ENCODE data around the gene WEE1. TPM values are rescaled to one million over a fixed set of nuclear protein-coding genes. Genes with fewer than 3 reads are reported as not detected.

Gene WEE1
- total RNA-seq, 2 experiments from 2014 or later: 45.2 to 49.2 TPM

DNA sequence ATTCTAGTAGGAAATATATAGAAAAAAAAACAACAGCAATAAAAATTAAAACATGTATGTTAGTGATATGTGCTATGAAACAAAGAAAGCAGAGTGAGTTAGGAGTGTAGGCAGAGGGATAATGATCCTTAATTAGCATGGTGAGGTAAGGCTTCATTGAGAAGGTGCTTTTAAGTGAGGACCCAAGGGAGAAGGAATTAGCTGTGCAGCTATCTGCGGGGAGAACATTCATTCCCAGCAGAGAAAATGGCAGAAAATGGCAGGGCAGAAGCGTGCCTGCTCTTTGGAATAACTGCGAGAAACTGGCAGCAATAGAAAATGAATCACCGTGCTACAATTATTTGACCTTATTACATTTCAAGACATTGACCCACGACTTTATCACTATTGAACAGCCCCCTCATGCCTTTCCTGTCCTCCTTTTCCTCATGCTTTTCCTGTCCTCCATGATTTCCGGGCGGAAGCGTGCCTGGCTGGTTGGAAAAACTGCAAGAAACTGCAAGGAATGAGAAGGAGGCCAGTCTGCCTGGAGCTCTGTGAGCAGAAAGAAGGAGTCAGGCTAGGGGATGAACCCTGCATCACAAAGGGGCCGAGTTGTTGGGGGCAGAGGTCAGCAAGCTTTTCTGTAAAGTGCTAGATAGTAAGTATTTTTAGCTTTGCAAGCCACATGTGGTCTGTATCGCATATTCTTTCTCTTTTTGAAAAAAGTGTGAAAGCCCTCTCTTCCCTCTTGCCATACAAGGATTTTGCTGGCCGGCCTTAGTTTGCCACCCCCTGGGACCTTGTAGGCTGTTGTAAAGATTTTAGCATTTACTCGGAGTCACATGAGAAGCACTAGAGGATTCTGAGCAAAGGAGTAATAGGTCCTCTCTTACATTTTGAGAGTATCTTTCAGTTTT lies 53.3 kb downstream of the WEE1 start:
- H3K36me3 Mint-ChIP-seq (ENCODE audit: low read depth): no peaks in the 10 kb centered on the region
- DNase-seq (no peak), ATAC-seq (no peak)
- no peaks in the 10 kb centered on the region for H3K27me3 Mint-ChIP-seq
- TF ChIP-seq, protein P1, sequence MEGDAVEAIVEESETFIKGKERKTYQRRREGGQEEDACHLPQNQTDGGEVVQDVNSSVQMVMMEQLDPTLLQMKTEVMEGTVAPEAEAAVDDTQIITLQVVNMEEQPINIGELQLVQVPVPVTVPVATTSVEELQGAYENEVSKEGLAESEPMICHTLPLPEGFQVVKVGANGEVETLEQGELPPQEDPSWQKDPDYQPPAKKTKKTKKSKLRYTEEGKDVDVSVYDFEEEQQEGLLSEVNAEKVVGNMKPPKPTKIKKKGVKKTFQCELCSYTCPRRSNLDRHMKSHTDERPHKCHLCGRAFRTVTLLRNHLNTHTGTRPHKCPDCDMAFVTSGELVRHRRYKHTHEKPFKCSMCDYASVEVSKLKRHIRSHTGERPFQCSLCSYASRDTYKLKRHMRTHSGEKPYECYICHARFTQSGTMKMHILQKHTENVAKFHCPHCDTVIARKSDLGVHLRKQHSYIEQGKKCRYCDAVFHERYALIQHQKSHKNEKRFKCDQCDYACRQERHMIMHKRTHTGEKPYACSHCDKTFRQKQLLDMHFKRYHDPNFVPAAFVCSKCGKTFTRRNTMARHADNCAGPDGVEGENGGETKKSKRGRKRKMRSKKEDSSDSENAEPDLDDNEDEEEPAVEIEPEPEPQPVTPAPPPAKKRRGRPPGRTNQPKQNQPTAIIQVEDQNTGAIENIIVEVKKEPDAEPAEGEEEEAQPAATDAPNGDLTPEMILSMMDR (IDR thresholded peaks at IDR 0.05): no peak
- H3K27ac Mint-ChIP-seq: no peak overlapping the region
- H3K4me3 Mint-ChIP-seq: no peak overlapping the region
- H3K9me3 Mint-ChIP-seq: no peaks in the 10 kb centered on the region
- ChIA-PET CTCF (no interaction called here), POLR2A (no interaction called here)
- H3K4me1 Mint-ChIP-seq (ENCODE audit: low read depth): no peaks in the 10 kb centered on the region
- intact Hi-C loops (cut with micrococcal nuclease): no loop called here

DNA sequence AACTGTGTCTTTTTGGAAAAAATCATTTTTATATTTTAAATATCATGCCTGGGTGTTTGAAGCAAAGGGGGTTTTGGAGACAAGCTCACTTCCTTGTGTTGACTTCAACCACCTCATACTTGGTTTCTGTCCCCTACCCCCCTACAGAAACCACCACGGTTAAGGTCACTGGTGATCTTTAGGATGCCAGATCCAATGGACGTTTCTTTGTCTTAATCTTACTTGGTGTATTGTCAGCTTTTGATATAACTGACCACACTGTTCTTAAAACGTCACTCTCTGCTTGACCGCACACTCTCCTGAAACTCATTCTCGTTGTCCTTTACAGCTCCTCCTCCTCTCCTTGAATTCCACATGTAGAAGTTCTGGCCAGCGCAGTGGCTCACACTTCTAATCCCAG lies 55.6 kb downstream of the WEE1 start:
- no peak overlapping the region for H3K4me3 Mint-ChIP-seq

DNA sequence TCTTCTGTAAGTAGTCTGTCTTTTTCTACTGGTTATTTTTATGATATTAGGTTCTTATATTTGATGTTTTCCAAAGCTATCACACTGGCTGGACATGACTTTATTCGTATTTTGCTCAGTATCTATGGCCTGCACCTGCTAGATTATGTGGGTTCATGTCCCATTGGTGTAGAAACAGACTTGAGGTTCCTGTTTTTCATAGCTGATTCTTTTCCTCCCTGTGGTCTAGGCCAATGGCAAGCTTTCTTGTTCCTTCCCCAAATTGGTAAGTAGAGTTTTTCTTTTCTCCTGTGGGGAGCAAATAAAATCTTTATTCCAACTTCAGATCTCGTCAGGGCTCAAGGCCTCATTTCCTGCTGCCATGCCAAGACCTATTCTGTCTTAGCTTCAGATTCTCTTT lies 60.2 kb downstream of the WEE1 start:
- Mint-ChIP-seq H3K4me1 (ENCODE audit: low read depth) (no peaks in the 10 kb centered on the region), H3K27ac (no peak overlapping the region), H3K27me3 (no peaks in the 10 kb centered on the region), H3K36me3 (ENCODE audit: low read depth) (no peaks in the 10 kb centered on the region), H3K4me3 (no peak overlapping the region), H3K9me3 (peaks cover 10% of the 10 kb centered on the region)
- ATAC-seq (no peak), DNase-seq (no peak)
- ChIA-PET POLR2A (interaction anchor here (0.6 kb wide), 1 partner anchor 294 kb away, joined by 4 read pairs; no protein-coding TSS in a partner anchor), CTCF (no interaction called here)
- intact Hi-C loops (cut with micrococcal nuclease): no loop called here
- TF ChIP-seq, protein P1 (IDR thresholded peaks at IDR 0.05): no peak

More for the DNA sequence above, 55.6 kb downstream of the WEE1 start:
- intact Hi-C loops (cut with micrococcal nuclease): no loop called here
- no peak for DNase-seq
- ChIA-PET CTCF (interaction anchor here (0.8 to 1.3 kb wide), 2 partner anchors 9 to 22 kb away, joined by 3 read pairs; no protein-coding TSS in a partner anchor), POLR2A (interaction anchor here (0.6 to 1.4 kb wide), 3 partner anchors 9 to 62 kb away, joined by 3 to 5 read pairs (median 3); no protein-coding TSS in a partner anchor)
- ATAC-seq: no peak
- TF ChIP-seq, protein P1 (IDR thresholded peaks at IDR 0.05): no peak
- peaks cover 10% of the 10 kb centered on the region for H3K9me3 Mint-ChIP-seq
- H3K36me3 Mint-ChIP-seq (ENCODE audit: low read depth): no peaks in the 10 kb centered on the region
- no peaks in the 10 kb centered on the region for H3K27me3 Mint-ChIP-seq
- H3K4me1 Mint-ChIP-seq (ENCODE audit: low read depth): no peaks in the 10 kb centered on the region
- no peak overlapping the region for H3K27ac Mint-ChIP-seq

DNA sequence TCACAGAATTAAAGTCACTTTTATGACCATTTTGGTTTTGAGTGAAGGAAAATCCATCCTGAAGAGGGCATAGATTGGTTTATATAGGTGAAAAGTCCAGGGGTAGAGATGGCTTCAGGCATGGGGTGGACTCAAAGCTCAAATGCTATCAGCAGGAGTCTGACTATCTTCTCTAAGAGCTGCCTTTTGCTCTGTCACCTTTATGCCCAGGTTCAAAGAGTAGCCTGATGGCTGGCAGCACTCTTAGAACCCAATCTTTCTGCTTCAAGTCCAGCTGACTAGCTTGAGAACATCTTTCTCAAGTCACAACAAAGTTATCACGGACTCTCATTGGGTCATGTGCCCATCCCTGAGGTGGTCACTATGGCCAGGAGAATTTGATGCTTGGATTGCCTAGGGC lies 63.2 kb downstream of the WEE1 start:
- POLR2A ChIA-PET: no interaction called here
- Mint-ChIP-seq H3K9me3 (peaks cover 10% of the 10 kb centered on the region), H3K4me3 (no peak overlapping the region), H3K4me1 (ENCODE audit: low read depth) (no peaks in the 10 kb centered on the region), H3K27me3 (no peaks in the 10 kb centered on the region), H3K27ac (no peak overlapping the region), H3K36me3 (ENCODE audit: low read depth) (no peaks in the 10 kb centered on the region)
- DNase-seq (no peak), ATAC-seq (no peak)
- CTCF ChIA-PET: interaction anchor here (1.3 to 1.4 kb wide), 2 partner anchors 40 to 730 kb away, joined by 3 to 5 read pairs; no protein-coding TSS in a partner anchor
- TF ChIP-seq, protein P1 (IDR thresholded peaks at IDR 0.05): no peak
- intact Hi-C loops (cut with micrococcal nuclease): no loop called here

DNA sequence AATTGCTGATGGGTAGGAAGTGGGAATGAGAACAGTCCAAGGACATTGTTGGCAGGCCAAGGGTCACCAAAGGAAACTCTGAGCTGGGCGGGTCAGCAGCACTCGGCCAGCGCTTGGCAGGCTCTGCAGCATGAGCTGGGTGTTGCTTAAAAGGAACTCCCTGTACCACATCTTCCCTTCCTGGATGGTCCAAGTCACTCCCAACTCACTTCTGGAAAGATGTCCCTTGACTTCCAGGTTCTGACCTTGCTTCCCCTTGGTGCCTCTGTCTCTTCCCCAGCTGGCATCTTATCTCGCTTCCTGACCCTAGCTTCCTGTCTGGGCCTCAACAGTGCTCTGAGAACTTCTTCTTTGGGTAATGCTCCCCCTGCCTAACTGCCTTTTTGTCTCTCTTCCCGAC lies 65.6 kb downstream of the WEE1 start:
- H3K4me3 Mint-ChIP-seq: no peak overlapping the region
- ATAC-seq (no peak), DNase-seq (no peak)
- H3K36me3 Mint-ChIP-seq (ENCODE audit: low read depth): no peaks in the 10 kb centered on the region
- TF ChIP-seq, protein P1 (IDR thresholded peaks at IDR 0.05): no peak
- ChIA-PET POLR2A (no interaction called here), CTCF (no interaction called here)
- H3K4me1 Mint-ChIP-seq (ENCODE audit: low read depth): no peaks in the 10 kb centered on the region
- no peak overlapping the region for H3K27ac Mint-ChIP-seq
- no peaks in the 10 kb centered on the region for H3K9me3 Mint-ChIP-seq
- no peaks in the 10 kb centered on the region for H3K27me3 Mint-ChIP-seq
- intact Hi-C loops (cut with micrococcal nuclease): no loop called here

Measured in activated CD8-positive, alpha-beta T cell treated with anti-CD3 and anti-CD28 coated beads for 36 hours (primary cell).